Ecto neural progenitor cell (in vitro differentiated cells): ENCODE data around the gene FBXW12.
"Not testable (repeated sequence)": the region's sequence is repeated elsewhere in the genome, so short reads cannot be mapped to it uniquely, and the experiment has no call there.

ENCODE experiments used
- DNase-seq: peaks from one replicate; pipeline ENCODE4 v3.0.0-alpha.2; 2018; ENCODE audit warnings: low spot score

The FBXW12 gene

GRCh38 chr3:48372862-48373435 is 930 bp downstream of the FBXW12 start:
- DNase-seq: no peak

DNA sequence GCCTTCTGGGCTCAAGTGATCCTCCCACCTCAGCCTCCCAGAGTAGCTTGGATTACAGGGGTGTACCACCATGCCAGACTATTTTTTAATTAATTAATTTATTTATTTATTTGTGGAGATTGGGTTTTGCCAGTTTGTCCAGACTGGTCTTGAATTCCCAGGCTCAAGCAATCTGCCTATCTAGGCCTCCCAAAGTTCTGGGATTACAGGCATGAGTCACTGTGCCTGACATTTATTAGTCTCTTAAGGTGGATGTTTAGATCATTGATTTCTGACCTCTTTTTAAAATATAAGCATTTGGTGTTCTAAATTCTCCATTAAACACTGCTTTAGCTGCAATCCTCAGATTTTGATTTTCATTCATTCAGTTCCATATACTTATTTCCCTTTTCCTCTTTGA is 15.6 kb downstream of the FBXW12 start:
- DNase-seq: no peak

DNA sequence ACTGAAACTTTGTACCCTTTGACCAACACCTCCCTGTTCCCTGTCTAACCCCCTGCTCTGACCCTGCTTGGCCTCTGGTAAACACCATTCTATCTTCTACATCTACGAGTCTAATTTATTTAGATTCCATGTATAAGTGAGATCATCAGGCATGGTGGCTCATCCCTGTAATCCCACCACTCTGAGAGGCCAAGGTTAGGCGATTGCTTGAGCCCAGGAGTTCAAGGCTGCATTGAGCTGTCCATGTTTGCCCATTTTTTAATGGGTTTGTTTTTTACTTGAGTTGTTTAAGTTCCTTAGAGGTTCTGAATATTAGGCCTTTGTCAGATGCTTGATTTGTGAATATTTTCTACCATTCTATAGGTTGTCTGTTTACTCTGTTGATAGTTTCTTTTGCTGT is 16.9 kb downstream of the FBXW12 start:
- no peak for DNase-seq

DNA sequence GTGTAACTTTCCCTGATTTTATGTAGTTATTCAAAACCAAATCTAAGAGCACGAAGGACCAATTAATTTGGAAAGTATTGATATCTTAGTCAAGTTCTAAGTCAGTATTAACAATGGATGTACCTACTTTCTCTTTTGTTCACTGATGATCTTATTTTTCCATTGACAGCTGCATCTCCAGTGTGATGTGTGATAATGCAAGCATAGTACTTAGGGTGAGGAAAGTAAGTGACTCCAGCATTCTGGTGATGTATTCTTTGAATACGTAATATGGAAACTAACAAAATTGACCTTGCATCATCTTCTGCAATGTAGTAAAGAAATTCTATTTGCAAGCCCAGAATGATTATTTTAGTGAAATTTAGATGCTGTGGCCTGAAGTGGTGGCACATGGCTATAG is 22.4 kb downstream of the FBXW12 start:
- DNase-seq: no peak

DNA sequence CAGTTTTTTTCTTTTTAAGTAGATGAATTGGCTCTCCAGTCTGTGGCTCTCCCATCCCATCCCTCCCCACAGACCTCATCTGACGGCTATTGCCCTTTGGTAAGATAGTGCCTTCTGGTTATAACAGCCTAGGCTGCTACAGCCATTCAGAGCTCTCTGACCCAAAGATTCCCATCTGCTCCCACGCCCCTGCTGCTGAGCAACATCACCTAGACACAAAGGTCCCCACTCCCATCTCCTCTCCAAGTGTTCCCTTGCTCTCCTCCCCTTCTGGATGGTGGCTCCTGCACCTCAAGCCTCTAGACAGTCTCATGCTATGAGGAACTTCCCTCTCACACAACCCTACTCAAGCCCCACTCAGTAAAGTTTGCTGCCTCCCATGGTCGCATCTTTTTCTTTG is 23.7 kb downstream of the FBXW12 start:
- DNase-seq: no peak

GRCh38 chr3:48397767-48398681 is 26.0 kb downstream of the FBXW12 start:
- DNase-seq: no peak

- DNase-seq: peak; percentile 40
These were observed 26.8 kb downstream of the FBXW12 start for GRCh38 chr3:48398701-48399386.

DNA sequence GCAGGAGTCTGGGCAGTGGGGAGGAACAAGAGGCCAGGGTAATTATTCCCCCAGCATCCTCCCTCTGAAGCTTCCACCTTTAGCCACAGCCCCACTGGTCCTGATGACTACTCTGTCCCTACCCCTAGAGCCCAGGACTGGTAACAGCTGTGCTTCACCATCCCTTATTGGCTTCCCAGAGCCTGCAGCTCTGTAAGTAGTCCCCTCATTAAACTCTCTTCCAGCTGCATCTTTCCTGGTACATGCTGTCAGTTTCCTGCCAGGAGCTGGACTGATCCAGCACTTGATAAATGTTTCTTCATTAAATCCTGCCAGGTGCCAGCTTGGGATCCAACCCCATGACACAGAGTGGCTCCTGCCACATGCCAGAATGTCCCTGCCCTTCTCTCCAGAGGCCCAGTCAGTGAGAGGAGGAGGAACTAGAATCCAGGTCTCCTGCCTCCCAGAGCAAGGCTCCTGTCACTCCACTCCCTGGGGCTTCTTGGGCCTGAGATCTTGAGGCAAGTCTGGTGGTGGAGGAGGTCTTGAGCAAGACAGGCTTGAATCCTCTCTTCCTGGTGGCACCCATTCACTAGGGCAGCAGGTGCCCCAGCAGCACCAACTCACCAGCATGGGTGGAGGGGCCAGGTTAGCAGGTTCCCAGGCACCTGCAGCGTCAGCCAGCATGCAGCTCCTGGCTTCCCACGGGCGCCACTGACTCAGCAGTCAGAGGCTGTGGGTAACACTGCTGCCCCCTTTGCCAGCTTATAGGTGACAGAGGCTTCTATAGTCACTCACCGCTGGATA is 27.6 kb downstream of the FBXW12 start:
- peak; percentile 37 for DNase-seq

DNA sequence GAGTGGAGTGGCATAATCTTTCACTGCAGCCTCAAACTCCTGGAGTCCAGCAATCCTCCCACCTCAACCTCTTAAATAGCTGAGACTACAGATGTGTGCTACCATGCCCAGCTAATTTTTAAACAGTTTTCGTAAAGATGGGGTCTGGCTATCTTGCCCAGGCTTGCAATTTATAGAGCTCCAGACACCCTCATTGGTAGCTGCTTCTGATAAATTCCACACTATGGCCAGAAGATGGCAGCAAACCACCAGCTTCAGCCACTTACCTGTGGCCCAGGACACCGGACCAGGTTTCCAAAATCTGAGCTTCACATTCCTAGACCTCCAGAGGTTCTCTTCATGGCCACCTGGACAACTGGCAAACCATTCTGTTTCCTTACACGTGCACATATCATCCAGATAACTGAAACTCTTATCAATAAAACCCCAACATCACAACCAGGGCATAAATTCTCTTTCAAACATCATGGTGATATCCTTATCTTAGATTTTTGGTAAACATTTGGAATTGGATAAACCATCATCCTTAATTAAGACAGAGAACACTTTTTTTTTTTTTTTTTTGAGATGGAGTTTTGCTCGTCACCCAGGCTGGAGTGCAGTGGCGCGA is 28.9 kb downstream of the FBXW12 start:
- peak; percentile 47 for DNase-seq

DNA sequence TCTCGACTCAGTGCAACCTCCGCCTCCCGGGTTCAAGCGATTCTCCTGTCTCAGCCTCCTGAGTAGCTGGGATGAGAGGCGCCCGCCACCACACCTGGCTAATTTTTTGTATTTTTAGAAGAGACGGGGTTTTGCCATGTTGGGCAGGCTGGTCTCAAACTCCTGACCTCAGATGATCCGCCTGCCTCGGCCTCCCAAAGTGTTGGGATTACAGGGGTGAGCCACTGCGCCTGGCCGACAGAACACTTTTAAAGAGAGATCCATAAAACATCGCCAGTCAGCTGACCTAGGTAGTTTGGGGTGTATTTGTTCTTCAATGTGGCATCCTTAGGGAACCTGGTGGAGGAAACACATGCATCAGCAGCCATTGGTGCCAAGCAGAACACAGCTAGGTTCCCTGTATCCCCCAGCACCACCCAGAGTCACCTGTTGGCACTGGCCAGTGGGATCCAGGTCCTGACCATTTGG is 29.4 kb downstream of the FBXW12 start:
- DNase-seq: not testable (repeated sequence)

GRCh38 chr3:48402281-48402732 is 30.3 kb downstream of the FBXW12 start:
- no peak for DNase-seq

DNA sequence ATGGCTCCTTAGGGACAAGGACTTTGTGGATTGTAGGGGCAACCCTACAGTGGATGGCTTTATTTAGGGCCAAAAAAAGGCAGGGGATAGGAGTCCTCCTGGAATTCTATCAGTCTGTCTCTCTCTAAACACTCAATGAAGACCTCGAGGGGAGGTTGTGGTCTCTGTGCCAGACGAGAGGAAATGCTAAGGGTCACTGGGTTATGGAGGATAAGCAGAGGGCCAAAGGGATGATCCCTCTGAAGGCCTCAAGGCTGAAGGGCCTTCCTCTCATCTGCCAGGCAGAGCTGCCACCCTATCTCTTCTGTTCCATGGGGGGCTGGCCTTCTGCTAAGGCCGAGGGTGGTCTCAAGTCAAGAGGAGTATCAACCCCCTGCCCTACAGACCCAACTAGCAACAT is 30.9 kb downstream of the FBXW12 start:
- DNase-seq: no peak

GRCh38 chr3:48403533-48404439 is 31.8 kb downstream of the FBXW12 start:
- no peak for DNase-seq

- no peak for DNase-seq
These were observed 32.7 kb downstream of the FBXW12 start for GRCh38 chr3:48404440-48405342.

- peak; percentile 34 for DNase-seq
These were observed 33.4 kb downstream of the FBXW12 start for GRCh38 chr3:48405343-48405881.

DNA sequence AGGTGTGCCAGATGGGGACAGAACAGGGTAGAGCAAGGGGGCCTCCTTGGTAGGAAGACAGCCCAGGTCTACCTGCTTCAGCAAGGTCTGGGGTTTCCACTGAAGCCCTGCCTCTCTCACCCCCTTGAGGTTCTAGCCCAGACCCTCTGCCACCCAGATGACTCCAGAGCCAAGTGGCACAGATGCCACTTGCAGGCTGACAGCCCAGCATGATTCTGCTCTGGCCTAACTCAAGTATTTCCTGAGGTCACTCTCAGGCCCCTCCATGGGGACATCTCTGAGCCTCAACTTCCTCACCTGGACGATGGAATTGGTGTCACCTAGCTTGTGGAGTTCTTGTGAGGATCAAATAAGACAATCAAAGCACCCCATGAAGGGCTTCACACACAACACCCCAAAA is 34.0 kb downstream of the FBXW12 start:
- DNase-seq: no peak

GRCh38 chr3:48406443-48407431 is 34.7 kb downstream of the FBXW12 start:
- DNase-seq: peak; percentile 28
